ENCODE results near the gene ANXA4.
"Not testable (repeated sequence)": the region's sequence is repeated elsewhere in the genome, so short reads cannot be mapped to it uniquely, and the experiment has no call there.

Gene ANXA4

DNA sequence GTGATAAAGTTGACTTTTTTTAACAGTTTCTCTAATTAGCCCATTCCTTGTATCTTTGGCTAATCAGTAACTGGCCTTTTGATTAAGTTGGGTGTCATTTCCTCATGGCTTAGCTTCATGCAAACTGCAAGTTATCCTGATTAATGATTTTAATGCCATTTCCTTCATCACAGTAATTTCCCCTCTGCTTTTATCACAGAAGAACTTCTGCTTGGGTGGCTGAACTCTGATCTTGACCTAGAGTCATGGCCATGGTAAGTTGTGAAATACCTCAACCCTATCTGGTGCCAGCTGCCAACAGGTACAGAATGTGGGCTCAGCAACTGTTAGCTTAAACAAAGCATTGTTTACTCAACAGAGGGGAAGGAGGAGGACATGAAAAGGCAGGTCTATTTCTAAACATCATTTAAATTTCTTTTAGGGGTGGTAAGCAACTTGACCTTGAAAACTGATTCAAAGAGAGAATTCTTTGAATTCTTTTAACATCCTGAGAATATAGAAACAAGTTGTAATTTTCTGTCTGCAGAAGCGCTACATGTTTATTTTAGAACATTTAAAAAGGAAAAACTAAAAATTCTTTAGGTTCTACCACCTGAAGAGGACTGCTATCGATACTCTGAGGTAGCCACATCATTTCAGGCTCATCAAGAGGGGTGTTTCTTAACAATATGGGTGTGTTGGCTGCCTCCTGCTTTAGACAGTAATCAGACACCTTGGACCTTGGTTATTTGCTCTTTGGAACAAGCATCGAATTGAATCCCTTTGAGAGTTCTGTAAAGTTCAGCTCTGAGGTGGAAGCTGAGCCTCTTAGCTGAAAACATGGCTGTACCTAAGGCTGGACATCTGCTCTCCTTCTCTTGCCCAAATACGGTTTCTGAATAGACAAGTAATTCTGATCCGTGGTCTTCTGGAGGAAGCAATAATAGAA is 39.7 kb downstream of the ANXA4 start:
- DNase-seq: no peak

DNA sequence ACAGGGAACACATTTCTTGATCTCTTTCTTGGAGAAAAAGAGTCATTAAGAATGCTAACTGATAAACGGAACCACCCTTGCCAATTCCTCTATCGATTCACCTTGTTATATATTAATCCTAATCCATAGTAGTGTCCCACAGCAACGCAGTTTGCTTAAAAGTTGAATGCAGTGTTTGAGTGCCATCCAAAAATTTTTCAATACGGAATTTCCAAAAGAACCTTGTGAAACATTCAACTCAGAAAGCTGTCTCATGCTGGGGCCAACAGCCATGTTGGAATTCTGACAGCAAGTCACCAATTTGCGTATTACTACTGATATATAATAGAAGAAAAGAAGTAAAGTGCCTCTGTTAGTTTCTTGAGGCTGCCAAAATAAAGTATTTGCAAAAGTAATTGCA is 42.3 kb downstream of the ANXA4 start:
- no peak for DNase-seq

DNA sequence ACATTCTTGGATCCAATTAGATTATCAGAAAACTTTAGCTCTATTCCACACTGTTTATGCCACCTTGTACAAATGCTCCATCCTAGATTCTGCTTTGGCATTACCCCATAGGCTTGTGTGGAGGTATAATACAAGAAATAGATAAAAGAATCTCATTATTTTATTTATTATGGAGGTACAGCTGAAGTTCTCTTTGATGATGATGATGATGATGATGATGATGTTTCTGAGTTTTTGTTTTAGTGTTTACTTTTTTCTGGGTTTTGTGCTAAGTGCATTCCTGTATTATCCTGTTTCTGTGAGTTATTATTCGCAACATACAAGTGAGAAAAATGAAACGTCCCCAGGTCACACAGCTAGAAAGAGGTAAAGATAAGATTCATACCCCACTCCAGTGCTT is 43.4 kb downstream of the ANXA4 start:
- no peak for DNase-seq

DNA sequence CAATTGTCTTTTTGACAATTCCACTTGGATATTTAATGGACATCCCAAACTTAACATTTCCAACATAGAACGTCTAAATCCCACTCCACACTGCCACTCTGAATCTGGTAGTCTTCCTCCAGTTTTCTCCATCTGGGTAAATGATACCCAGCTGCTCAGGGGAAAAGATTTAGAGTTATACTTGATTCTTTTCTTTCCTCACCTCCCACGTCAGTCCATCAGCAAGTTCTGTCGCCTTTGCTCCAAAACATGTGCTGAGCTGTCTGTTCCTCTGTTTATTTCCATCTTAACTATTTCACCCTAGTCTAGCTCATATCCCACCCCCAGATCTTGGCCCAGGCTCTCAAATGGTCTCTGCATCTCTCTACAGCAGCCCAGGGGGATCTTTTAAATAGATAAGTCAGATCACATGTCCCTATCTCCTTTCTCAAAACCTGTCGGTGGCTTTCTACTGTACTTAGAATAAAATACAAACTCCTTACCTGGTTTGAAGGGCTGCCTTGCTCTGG is 44.2 kb downstream of the ANXA4 start:
- no peak for DNase-seq

DNA sequence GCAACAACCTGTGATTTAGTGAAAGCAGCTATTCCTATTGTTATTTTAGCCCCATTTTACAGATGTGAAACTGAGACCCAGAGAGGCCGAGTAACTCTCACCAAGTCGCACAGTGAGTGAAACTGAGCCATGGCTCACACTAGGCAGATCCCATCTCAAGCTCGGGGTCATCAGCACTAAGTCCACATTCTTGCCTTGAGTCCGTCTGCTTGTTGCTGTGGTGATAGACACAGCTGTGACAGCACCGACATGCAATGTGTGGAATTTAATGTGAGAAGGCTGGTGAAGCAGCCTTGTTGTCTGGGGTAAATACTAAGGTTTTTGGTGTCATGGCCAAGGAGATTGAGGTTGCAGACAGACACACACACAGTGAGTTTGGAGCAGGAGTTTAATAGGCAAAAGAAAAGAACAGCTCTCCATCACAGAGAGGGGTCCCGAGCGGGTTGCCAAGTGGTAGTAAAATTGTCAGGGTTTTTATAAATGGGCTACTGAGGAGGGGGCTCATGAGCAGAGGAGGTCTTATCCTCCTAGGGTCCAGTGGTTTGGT is 47.3 kb downstream of the ANXA4 start:
- no peak for DNase-seq

DNA sequence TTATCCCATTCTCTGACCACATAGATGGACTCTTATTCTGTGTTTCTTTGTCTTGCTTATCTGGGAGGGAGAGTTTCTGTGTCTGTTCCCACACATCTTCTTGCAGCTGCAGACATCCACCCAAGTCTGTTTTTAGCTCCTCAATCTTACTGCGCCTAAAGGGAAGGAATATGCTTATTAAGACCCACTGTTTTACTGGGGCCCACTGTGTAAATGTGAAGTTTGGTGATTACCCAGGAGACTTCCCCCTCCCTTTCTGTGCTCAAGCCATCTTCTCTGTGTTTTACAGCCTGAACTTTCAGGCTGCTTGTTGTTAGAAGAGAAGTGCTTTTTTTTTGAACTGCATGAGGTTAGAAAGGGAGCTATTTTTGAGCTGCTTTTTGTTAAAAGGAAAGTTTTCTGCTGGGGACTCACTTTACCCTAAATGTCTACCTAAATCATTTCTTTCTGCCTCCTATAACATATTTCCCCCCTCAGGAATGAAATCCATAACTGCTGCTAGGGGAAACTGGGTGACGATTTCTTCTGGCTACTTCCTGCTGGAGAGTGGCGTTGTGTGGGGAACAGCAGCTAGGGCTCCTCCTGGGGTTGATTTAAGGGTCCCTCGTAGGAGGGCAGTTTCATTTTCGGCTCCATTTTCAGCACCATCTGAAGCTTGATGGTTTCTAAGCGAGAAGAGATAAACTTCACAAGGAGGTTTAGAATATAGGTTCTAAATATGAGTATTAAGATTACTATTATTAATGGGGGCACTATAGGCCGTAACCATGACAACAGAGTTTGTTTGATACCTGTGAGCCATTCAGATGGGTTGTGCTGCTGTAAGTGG is 48.1 kb downstream of the ANXA4 start:
- no peak for DNase-seq

DNA sequence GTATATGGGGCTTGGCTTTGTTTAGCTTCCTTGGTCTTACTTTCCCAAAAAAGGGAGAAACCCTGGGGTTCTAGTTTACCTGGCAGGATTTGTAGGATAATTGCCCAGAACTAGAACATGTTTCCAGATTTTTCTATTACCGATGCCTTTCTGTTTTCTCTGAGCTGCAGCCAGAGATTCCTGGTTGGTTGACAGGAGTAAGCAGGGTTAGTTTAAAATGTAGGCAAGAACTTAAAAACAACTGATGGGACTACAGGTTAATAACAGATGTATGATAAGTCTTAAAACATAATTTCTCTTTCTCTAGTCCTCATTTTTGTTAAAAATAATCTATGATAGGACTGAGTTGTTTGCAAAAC is 48.6 kb downstream of the ANXA4 start:
- DNase-seq: no peak

DNA sequence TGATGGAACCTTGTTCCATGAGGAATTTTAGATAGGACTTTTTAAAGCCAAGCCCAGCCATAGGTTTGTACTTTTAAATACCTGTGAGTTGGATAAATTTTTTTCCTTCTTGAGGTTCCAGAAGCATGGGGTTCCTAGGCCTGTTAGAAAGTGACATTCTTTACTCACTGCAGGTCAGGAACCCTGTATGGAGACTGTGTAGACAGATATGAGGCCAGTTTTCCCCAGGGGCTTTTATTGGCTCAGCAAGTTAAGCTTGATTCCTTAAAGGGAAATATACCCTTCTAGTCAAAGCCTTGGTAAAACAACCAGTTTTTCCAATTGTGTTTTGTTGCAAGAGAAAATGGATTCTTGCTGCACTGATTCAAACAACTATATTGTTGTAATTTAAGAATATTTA is 49.1 kb downstream of the ANXA4 start:
- no peak for DNase-seq

DNA sequence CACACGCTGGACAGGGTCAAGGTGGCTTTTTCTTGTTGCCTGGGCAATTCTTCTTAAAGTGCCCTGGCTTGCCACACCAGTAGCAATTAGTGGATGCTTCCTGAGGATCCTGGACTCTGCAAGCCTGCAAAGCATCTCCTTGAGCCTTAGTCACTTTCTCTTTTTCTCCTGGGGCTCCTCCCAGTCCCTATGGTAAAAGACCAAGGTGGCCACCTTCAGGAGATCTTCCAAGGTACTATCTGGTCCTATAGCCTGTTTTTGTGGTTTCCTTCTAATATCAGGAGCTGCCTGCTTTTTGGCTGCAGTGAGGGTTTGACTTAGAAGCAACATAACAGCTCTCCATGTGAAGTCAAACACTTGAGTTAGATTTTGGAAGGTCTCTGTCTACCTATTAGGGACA is 54.2 kb downstream of the ANXA4 start:
- no peak for DNase-seq

DNA sequence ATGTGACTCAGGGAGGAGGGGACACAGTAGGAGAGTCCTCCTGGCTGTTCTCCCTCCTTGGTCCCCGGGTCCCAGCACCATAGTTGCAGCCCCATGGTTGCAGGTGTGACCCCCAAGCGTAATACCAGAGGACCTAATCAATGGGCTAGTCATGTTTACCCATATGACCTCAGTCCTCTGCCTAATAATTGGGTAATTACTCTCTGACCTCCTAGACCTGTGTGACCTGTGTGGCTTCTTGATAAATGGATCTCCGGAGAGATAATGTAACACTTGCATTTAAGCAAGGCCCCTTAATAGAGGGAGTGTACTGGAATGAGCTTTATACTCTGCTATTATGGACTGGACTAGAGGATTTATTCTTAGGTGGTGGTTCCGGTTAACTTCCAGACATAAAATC is 55.3 kb downstream of the ANXA4 start:
- no peak for DNase-seq

DNA sequence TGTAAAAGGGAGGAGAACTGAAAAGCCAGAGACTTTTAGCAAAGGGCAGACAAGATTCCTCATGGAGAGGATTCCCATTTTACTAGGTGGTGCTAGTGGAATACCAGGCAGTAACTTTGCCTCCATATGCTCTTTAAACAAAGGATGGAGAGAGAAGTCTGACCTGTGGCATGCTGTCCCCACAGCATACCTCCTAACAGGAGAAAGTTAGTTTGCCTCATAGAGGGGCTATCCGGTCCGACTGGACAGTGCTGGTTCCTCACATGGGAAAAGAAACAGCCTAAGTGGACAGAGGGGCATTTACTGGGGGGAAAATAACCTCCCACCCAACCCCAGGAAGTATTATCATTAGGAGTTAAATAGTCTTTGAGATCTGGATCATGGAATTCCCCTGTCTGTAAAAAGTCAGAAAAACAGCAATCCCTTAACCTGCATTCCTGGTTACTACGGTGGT is 55.9 kb downstream of the ANXA4 start:
- no peak for DNase-seq

DNA sequence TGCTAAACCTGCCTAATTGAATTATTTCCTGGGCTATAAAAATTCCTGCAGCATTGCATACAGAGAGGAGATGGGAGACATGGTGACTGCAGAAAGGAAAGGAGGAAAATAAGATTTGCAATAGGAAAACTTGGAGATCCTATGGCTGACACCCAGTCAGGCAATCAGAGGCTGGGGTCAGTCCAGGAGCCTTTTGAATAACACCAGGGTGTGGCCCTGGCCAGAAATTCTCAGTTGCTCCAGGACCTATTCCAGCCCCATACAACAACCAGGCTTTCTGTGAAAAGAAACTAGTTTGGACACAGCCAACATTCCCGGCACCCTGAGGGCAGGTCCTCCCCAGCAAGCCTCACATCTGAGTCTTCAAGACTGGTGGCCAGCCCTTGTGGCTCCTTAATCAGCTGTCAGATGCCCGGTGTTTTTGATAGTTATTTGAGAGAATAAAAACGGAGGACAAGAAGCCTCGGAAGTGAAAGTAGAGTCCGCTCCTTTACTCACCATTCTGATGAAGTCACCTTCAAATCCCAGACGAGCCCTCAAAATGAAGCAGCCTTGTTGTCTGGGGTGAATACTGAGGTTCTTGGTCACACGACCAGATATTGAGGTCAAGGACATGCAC is 56.5 kb downstream of the ANXA4 start:
- DNase-seq: no peak

DNA sequence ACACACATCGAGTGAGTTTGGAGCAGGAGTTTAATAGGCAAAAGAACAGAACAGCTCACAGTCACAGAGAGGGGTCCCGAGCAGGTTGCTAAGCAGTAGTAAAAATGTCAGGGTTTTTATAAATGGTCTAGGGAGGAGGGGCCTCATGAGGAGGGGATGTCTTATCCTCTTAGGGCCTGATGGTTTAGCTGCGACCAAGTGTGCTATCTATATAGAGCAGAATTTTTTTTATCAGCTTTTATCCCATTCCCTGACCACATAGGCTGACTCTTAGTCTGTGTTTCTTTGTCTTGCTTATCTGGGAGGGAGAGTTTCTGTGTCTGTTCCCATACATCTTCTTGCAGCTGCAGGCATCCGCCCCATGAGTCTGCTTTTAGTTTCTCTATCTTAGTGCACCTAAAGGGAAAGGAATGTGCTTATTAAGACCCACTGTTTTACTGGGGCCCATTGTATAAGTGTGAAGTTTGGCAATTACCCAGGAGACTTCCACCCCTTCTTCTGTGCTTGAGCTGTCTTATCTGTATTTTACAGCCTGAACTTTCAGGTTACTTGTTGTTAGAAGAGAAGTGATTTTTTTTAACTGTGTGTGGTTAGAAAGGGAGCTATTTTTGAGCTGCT is 57.1 kb downstream of the ANXA4 start:
- no peak for DNase-seq

DNA sequence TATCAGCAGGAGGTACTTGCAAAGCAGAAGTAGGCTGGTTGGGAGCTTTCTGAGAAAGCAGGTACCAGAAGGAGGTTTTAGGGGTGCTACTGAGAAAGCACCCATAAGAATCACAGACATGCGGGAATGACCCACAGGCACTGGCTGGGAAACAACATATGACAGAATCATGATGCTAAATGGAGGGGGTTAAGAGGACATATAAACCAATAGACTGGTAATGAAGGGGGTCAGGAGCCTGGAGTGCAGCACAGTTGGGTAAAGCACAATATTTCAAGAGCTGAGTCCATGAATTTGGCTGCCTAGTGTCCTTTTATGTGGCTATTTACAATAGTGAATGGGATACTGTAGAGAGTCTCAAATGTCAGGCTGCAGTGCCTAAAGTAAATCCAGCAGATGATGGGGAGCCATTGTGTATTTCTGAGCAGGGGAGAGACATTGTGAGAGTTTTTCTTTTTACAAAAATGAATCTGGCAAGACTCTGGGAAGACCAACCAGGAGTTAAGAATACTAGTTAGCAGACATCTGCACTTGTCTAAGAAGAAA is 59.9 kb downstream of the ANXA4 start:
- no peak for DNase-seq

DNA sequence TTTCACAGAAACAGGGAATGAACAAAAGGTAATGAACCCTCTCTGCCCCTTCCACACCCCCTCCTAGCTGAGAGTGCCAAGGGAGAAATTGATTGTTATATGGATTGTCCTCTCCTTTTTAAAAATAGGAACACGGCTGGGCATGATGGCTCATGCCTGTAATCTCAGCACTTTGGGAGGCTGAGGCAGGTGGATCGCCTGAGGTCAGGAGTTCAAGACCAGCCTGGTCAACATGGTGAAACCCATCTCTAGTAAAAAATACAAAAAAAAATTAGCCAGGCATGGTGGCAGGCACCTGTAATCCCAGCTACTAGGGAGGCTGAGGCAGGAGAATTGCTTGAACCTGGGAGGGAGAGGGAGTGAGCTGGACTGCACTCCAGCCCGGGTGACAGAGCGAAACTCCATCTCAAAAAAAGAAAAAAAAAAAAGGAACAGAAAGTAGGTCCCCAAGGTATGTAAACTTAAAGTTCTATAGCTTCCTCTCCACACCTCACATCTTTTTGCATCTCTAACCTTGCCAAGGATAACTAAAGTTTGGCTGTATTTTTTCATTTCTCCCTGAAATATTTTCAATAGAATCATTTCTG is 60.9 kb downstream of the ANXA4 start:
- not testable (repeated sequence) for DNase-seq

DNA sequence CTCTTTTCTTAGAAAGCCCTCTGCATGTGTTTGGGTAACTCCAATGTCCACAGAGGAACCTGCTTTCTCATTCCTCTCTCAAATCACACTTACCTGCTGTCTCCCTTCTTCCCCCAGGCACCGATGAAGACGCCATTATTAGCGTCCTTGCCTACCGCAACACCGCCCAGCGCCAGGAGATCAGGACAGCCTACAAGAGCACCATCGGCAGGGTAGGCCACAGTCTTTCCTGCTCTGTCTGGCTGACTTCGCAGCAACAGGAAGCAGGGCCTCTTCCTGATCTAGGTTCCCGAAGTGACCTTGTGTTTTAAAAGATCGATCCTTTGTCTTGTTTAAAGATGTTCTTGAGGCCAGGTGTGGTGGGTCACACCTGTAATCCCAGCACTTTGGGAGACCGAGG is 62.5 kb downstream of the ANXA4 start:
- no peak for DNase-seq

DNA sequence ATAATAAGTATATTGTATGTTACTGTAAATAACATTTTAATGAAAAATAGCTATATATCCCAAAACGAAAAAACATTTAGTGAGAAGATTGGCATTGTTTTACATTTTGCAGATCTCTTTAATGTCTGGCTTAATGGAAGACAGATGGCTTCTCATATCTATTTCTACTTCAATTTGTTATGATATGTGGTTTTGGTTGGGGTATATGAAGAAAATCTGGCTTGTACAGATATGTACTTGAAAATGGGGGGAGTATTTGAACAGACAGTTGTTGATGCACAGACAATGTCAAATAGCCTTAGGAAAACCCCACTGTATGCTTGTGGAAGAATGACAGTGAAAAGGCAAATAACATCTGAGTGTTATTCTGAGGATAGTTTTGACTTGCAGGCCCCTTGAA is 64.0 kb downstream of the ANXA4 start:
- DNase-seq: no peak

DNA sequence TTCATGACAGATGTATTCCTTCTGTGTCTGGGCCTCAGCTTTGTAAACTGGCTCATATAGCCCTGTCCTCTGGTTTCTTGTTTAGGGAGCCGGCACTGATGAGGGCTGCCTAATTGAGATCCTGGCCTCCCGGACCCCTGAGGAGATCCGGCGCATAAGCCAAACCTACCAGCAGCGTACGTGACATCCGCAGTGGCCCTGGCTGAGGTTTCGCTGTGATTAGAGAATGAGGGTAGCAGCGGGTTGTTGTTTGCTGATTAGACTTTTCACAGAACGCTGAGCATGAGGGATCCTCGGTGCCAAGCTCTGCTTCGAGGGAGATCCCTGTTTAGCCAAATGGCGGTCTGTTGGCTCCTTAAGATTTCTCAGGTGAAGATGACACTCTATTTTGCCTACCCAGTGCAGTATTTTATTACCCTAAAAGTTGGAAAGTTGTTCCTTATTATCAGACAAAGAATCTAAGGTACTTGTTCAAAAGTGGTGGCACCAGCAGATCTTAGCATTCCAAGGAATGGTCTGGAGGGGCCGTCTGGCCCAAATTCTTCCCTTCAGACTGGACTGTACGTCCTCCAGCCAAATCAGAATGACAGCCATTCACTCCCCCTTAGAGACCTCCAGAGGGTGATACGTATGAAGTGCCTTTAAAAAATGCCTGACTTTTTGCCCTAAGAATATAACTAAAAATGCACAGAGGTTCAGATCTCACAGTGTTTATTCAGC is 66.0 kb downstream of the ANXA4 start:
- DNase-seq: no peak

DNA sequence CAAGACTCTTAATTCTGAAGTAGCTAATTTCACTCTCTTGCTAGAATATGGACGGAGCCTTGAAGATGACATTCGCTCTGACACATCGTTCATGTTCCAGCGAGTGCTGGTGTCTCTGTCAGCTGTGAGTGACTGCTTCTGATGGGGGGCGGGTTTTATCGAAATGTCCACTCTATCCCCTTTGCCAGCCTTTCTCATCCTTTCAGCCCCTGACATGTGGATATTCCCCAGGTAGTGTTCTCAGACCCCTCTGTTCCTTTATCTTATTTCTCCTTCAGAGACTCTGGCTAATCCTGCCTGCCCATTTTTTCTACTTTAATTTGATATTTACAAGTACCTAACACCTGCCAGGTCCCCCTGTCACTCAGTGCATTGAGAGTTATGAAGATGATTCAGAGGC is 68.6 kb downstream of the ANXA4 start:
- DNase-seq: no peak

DNA sequence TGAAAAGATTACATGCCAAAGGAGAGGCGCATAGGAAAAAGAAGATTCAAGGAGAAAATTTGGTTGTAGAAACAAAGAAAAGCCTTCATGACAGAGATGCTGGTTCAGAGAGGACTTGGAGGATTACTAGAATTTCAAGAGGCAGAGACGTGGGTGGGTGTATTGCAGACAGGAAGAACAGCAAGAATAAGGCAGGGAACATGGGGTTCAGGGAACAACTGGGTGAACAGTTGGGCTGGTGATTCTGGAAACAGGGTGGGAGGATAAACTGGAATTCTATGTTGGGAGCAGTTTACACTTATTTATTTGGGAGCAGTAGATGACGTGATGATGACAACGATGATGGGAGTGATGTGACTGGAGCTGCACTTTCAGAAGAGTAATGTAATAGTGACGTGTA is 69.1 kb downstream of the ANXA4 start:
- no peak for DNase-seq

DNA sequence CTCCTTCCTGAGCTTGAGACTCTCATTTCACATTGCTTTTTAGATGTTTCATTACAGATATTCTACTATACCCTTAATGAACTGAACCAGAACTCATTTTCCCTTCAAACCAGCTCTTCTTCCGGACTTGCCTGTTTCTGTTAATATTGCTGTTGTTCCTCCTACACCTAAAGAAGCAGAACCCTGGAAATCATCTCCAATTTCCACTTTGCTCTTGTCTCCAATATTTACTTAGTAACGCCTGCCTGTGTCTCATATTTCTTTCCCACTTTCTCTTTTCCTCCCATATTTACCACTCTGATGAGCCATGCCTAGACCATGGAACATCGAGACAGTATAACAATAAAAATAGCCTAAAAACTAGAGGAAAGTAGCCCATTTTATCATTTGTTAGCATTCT is 69.7 kb downstream of the ANXA4 start:
- no peak for DNase-seq

Measured in activated CD8-positive, alpha-beta memory T cell treated with anti-CD3 and anti-CD28 coated beads, Interleukin-2, amount 50 U/mL, for 48 hours (primary cell).